Activated naive CD4-positive, alpha-beta T cell treated with anti-CD3 and anti-CD28 coated beads, Interleukin-2, amount 50 U/mL, for 16 hours (primary cell): ENCODE data around the gene PLTP.
"Not testable (repeated sequence)": the region's sequence is repeated elsewhere in the genome, so short reads cannot be mapped to it uniquely, and the experiment has no call there.

Experiments
- DNase-seq: peaks from one replicate; pipeline ENCODE4 v3.0.0-alpha.2; 2020

Gene PLTP

GRCh38 chr20:45911486-45912343 lies at the start of gene PLTP:
TSS of gene PLTP (minus strand) at chr20:45912155. CDS start at chr20:45911452, 703 bp downstream.
- no peak for DNase-seq

- DNase-seq, result no peak
Measured at GRCh38 chr20:45959956-45960630, 48.1 kb upstream of the PLTP start.

- DNase-seq, result no peak
Measured at GRCh38 chr20:45959126-45959525, 47.2 kb upstream of the PLTP start.

GRCh38 chr20:45958593-45958992 lies 46.6 kb upstream of the PLTP start:
- no peak for DNase-seq

GRCh38 chr20:45957021-45957941 lies 45.3 kb upstream of the PLTP start:
- no peak for DNase-seq

- not testable (repeated sequence) for DNase-seq
Measured at GRCh38 chr20:45956326-45956725, 44.4 kb upstream of the PLTP start.

GRCh38 chr20:45953672-45954071 lies 41.7 kb upstream of the PLTP start:
- no peak for DNase-seq

- no peak for DNase-seq
Measured at GRCh38 chr20:45952861-45953260, 40.9 kb upstream of the PLTP start.

GRCh38 chr20:45951925-45952834 lies 40.2 kb upstream of the PLTP start:
- DNase-seq, result no peak

- DNase-seq, result no peak
Measured at GRCh38 chr20:45950330-45950646, 38.3 kb upstream of the PLTP start.

- no peak for DNase-seq
Measured at GRCh38 chr20:45949542-45950329, 37.8 kb upstream of the PLTP start.

- no peak for DNase-seq
Measured at GRCh38 chr20:45948742-45949541, 37.0 kb upstream of the PLTP start.

- DNase-seq, result no peak
Measured at GRCh38 chr20:45948261-45948733, 36.3 kb upstream of the PLTP start.

- no peak for DNase-seq
Measured at GRCh38 chr20:45947110-45947866, 35.3 kb upstream of the PLTP start.

- DNase-seq, result no peak
Measured at GRCh38 chr20:45946149-45946970, 34.4 kb upstream of the PLTP start.

GRCh38 chr20:45945678-45946148 lies 33.8 kb upstream of the PLTP start:
- DNase-seq, result no peak

- DNase-seq, result no peak
Measured at GRCh38 chr20:45944965-45945677, 33.2 kb upstream of the PLTP start.
